HepG2 (cell line): ENCODE results near the gene XKR3. TPM values are rescaled to one million over a fixed set of nuclear protein-coding genes. Genes with fewer than 3 reads are reported as not detected.

ENCODE experiments used
- ATAC-seq: fragments of 200-7000 bp; cut with Tn5 transposase; 3 replicates; pipeline ENCODE4 v1.9.1; 2020; ENCODE audit warnings: mild to moderate bottlenecking, moderate library complexity
- BruUV-seq: library from RNA; stranded (reverse); fragments of 400-500 nt; replicated peaks from 2 replicates; lab custom pipeline; 2021; lab: Mats Ljungman, UMichigan
- CTCF ChIA-PET: fragments of 300-600 bp; formaldehyde crosslinking; extraction: SDS; loops from one replicate; lab custom pipeline; 2021; ENCODE audit warnings: low total read pairs, inconsistent platforms, low intra/inter-chr PET ratio; lab: Yijun Ruan, JAX
- POLR2A ChIA-PET: fragments of 350-600 bp; sonication (Branson Sonifier 250); formaldehyde crosslinking; loops from one replicate; lab custom pipeline; 2020; ENCODE audit warnings: antibody characterized with exemption, inconsistent platforms; lab: Yijun Ruan, JAX
- DNase-seq: peaks from one replicate; pipeline ENCODE4 v3.0.0-alpha.2; 2015; ENCODE audit warnings: low spot score
- FAIRE-seq: peaks from 3 replicates; lab custom pipeline; 2011; peaks lifted over from hg19 to GRCh38; lab: Jason Lieb, UNC
- H2AFZ ChIP-seq: one replicate; pipeline ENCODE4 v1.6.1; 2011; ENCODE audit warnings: low read length, inconsistent platforms
- H3K27ac ChIP-seq: fragments of 300-600 bp; 3 replicates; pipeline ENCODE4 v1.8.0; 2011; ENCODE audit warnings: mixed run types, mild to moderate bottlenecking, mixed read lengths, low read length, inconsistent platforms; ENCODE audit not compliant: insufficient read depth; ENCODE audit errors: extremely low read length
- H3K27me3 ChIP-seq, 2 experiments: fragments of 200-600 bp in 1 of 2; 2 replicates in 1 of 2; 3 replicates in 1 of 2; pipeline versions ENCODE4 v1.6.0 to v1.8.0; 2011; ENCODE audit warnings: low read length in 2 of 2, mild to moderate bottlenecking in 2 of 2, moderate library complexity in 2 of 2, inconsistent platforms in 1 of 2; ENCODE audit not compliant: insufficient read depth in 2 of 2, control insufficient read depth in 1 of 2
- H3K36me3 ChIP-seq, 2 experiments: fragments of 200-600 bp in 1 of 2; replicated peaks in 1 of 2; 2 replicates in 1 of 2; 3 replicates in 1 of 2; pipeline versions ENCODE4 v1.5.1 to v1.8.0; 2011; ENCODE audit warnings: low read length in 2 of 2, inconsistent platforms in 1 of 2; ENCODE audit not compliant: insufficient read depth in 2 of 2, control insufficient read depth in 1 of 2
- H3K4me1 ChIP-seq: 2 replicates; pipeline ENCODE4 v1.5.1; 2012; ENCODE audit warnings: low read length, inconsistent platforms; ENCODE audit not compliant: insufficient read depth
- H3K4me2 ChIP-seq: 2 replicates; pipeline ENCODE4 v1.6.0; 2011; ENCODE audit warnings: low read depth, low read length, inconsistent platforms
- H3K4me3 ChIP-seq, 3 experiments: fragments of 200-600 bp in 1 of 3; sonication (generic), shearing (Covaris generic) in 1 of 3; replicated peaks in 1 of 3; 2 replicates each; pipeline ENCODE4 v1.5.1; 2011 to 2016; ENCODE audit warnings: low read length in 3 of 3, inconsistent platforms in 2 of 3, low read depth in 2 of 3, mild to moderate bottlenecking in 2 of 3, control low read depth in 1 of 3, mixed read lengths in 1 of 3; ENCODE audit not compliant: insufficient read depth in 1 of 3
- H3K79me2 ChIP-seq: one replicate; pipeline ENCODE4 v1.6.1; 2011; ENCODE audit warnings: low read length, inconsistent platforms; ENCODE audit not compliant: insufficient read depth
- H3K9ac ChIP-seq: 2 replicates; pipeline ENCODE4 v1.6.0; 2011; ENCODE audit warnings: mild to moderate bottlenecking, low read depth, low read length, inconsistent platforms; ENCODE audit not compliant: insufficient read depth
- H3K9me3 ChIP-seq: 2 replicates; pipeline ENCODE4 v1.5.1; 2012; ENCODE audit warnings: mild to moderate bottlenecking, low read length
- H4K20me1 ChIP-seq: 2 replicates; pipeline ENCODE4 v1.6.0; 2011; ENCODE audit warnings: inconsistent platforms, mild to moderate bottlenecking, low read length, moderate library complexity; ENCODE audit not compliant: insufficient read depth
- AGO2 ChIP-seq: fragments of 200-400 bp; formaldehyde crosslinking; optimal IDR thresholded peaks from 2 replicates; pipeline ENCODE3; 2017; ENCODE audit warnings: mild to moderate bottlenecking, low read depth, low read length, moderate library complexity
- BCL6 ChIP-seq: IDR thresholded peaks from 2 replicates; pipeline ENCODE4 v1.6.1; 2016; ENCODE audit warnings: missing genetic modification reagents, missing compliant biosample characterization
- GABPB1 ChIP-seq: IDR thresholded peaks from 2 replicates; pipeline ENCODE4 v1.6.1; 2016; ENCODE audit warnings: mild to moderate bottlenecking, missing genetic modification reagents, moderate library complexity, missing compliant biosample characterization
- NFKBIZ ChIP-seq: IDR thresholded peaks from 2 replicates; pipeline ENCODE4 v1.6.1; 2018; ENCODE audit warnings: missing genetic modification reagents, missing compliant biosample characterization
- PAWR ChIP-seq: sonication (generic); formaldehyde crosslinking; IDR thresholded peaks from 2 replicates; pipeline ENCODE4 v1.4.0; 2020; ENCODE audit warnings: missing genetic modification reagents, mild to moderate bottlenecking, borderline replicate concordance
- SP4 ChIP-seq: sonication (generic); formaldehyde crosslinking; IDR thresholded peaks from 2 replicates; pipeline ENCODE4 v1.8.1; 2023; ENCODE audit warnings: mild to moderate bottlenecking, missing genetic modification reagents
- TEAD3 ChIP-seq: optimal IDR thresholded peaks from 2 replicates; pipeline ENCODE3; 2016; ENCODE audit warnings: borderline replicate concordance
- U2AF2 ChIP-seq: fragments of 200-400 bp; formaldehyde crosslinking; IDR thresholded peaks from 2 replicates; pipeline ENCODE4 v1.6.1; 2017; ENCODE audit warnings: low read depth, mild to moderate bottlenecking, low read length
- YEATS4 ChIP-seq: sonication (generic); formaldehyde crosslinking; IDR thresholded peaks from 2 replicates; pipeline ENCODE4 v1.4.0; 2020; ENCODE audit warnings: missing genetic modification reagents, borderline replicate concordance
- ZNF17 ChIP-seq: sonication (generic); formaldehyde crosslinking; IDR thresholded peaks from 2 replicates; pipeline ENCODE4 v1.5.0; 2020; ENCODE audit warnings: mild to moderate bottlenecking, missing genetic modification reagents
- ZNF460 ChIP-seq: sonication (generic); formaldehyde crosslinking; IDR thresholded peaks from 2 replicates; pipeline ENCODE4 v1.5.1; 2020; ENCODE audit warnings: missing genetic modification reagents, mild to moderate bottlenecking, borderline replicate concordance
- ZNF562 ChIP-seq: sonication (generic); formaldehyde crosslinking; IDR thresholded peaks from 2 replicates; pipeline ENCODE4 v1.8.0; 2022; ENCODE audit warnings: missing genetic modification reagents, borderline replicate concordance
- ZNF790 ChIP-seq: sonication (generic); formaldehyde crosslinking; IDR thresholded peaks from 2 replicates; pipeline ENCODE4 v1.8.0; 2022; ENCODE audit warnings: missing genetic modification reagents, mild to moderate bottlenecking, borderline replicate concordance
- WGBS: methylation state at CpG from one replicate; pipeline ENCODE4 v1.1.6; 2017; ENCODE audit warnings: low lambda C conversion rate; 5-methylcytosine and 5-hydroxymethylcytosine counted together
- in situ Hi-C: cut with HindIII; loops from 2 replicates; pipeline ENCODE4 v1.10.0; 2017; ENCODE audit warnings: low pct_unique_long_range_greater_than_20kb; ENCODE audit not compliant: extremely low pct_ligation_motif_present
- intact Hi-C: fragments of 100-400 bp; cut with micrococcal nuclease; formaldehyde crosslinking; loops from one replicate; pipeline ENCODE4 v1.10.0; 2022; ENCODE audit not compliant: unreplicated experiment
- polyA plus RNA-seq, 8 experiments: library from polyadenylated mRNA; depleted of rRNA in 3 of 8; stranded (reverse) in 7 of 8; unstranded in 1 of 8; fragments of >200 nt; fragmentation: Illumina TruSeq in 4 of 8; extraction: Trizol in 4 of 8; gene quantifications; 2 replicates each; pipeline versions ENCODE4 v1.2.1 to v1.2.3, GENCODE V29; 2011 to 2016; ENCODE audit warnings: low read depth in 4 of 8, missing spikeins in 1 of 8, mixed read lengths in 1 of 8; ENCODE audit not compliant: insufficient read depth in 1 of 8
- total RNA-seq, 5 experiments: library from RNA; depleted of rRNA; stranded (reverse); fragments of >200 nt; fragmentation: Illumina TruSeq; extraction: Trizol; gene quantifications; 2 replicates each; pipeline ENCODE4 v1.2.3, GENCODE V29; 2016; ENCODE audit warnings: low read depth in 1 of 5
- TF ChIP-seq, protein P1 (sequence below): sonication (generic); formaldehyde crosslinking; IDR thresholded peaks from 2 replicates; pipeline ENCODE4 v1.4.0; 2020; ENCODE audit warnings: missing genetic modification reagents, borderline replicate concordance
- TF ChIP-seq, protein P2 (sequence below): sonication (generic); formaldehyde crosslinking; IDR thresholded peaks from 2 replicates; pipeline ENCODE4 v1.4.0; 2020; ENCODE audit warnings: missing genetic modification reagents; ENCODE audit errors: not compliant biosample characterization
- TF ChIP-seq, protein P3 (sequence below): IDR thresholded peaks from 2 replicates; pipeline ENCODE4 v1.6.1; 2018; ENCODE audit warnings: missing genetic modification reagents

XKR3 gene
- total and polyA plus RNA-seq, 2 of the 13 experiments (the other 11 are each of a cell fraction or from before 2014, with no cell fraction given) = not detected

DNA sequence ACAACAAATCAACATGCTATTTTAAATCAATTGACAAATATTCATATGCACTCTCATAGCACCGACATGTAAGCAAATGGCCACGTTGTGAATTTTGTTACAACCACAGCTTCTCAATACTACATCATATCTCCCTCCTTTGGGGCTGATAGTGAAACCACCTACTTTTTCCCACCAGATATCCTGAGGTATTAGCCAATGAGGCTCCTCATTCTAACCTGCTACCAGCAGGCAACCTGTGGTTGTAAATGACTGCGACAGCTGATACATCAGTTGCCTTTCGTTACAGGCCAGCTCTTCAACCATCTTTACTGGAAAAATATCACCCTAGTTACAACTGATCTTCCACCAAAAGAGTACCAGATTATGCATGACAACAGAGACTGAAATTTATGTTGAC is 3.7 kb upstream of the XKR3 start (continued):
- TF ChIP-seq ZNF17 (CRISPR knock-in tag) = no peak
- no peak for TF ChIP-seq PAWR (CRISPR knock-in tag)

DNA sequence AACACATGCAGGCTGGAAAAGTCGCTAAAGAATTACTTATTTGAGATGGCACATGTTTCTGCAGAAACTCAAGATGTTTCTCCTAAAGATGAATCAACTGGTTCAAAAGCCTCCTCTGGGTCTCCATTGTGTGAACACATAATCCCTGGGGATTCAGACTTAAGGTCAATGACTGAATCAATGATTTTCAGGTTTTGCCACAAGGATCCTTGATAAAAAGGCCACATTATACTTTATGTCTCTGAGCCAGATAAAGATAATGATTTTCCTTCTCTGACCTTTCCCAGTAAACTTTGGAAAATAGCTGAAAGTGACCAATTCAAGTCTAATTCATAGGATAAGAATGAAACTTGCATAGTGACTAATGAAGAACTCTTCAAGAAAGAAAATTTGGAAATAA is 2.3 kb upstream of the XKR3 start:
- Histone ChIP-seq H3K4me1 (no peaks in the 10 kb centered on the region), H3K27ac (no peak overlapping the region), H3K9ac (no peak overlapping the region), H3K4me3 (no peak overlapping the region), H3K27me3 (no peaks in the 10 kb centered on the region), H3K4me2 (no peak overlapping the region), H4K20me1 (no peaks in the 10 kb centered on the region), H2AFZ (no peak overlapping the region), H3K36me3 (no peaks in the 10 kb centered on the region), H3K79me2 (no peaks in the 10 kb centered on the region), H3K9me3 (no peaks in the 10 kb centered on the region)
- TF ChIP-seq U2AF2 (no peak), SP4 (CRISPR knock-in tag) (no peak), NFKBIZ (CRISPR knock-in tag) (no peak), AGO2 (no peak), GABPB1 (CRISPR knock-in tag) (no peak), ZNF790 (CRISPR knock-in tag) (no peak), BCL6 (CRISPR knock-in tag) (no peak), YEATS4 (CRISPR knock-in tag) (no peak), ZNF562 (CRISPR knock-in tag) (no peak), TEAD3 (no peak), ZNF460 (CRISPR knock-in tag) (no peak)
- TF ChIP-seq, protein P1, sequence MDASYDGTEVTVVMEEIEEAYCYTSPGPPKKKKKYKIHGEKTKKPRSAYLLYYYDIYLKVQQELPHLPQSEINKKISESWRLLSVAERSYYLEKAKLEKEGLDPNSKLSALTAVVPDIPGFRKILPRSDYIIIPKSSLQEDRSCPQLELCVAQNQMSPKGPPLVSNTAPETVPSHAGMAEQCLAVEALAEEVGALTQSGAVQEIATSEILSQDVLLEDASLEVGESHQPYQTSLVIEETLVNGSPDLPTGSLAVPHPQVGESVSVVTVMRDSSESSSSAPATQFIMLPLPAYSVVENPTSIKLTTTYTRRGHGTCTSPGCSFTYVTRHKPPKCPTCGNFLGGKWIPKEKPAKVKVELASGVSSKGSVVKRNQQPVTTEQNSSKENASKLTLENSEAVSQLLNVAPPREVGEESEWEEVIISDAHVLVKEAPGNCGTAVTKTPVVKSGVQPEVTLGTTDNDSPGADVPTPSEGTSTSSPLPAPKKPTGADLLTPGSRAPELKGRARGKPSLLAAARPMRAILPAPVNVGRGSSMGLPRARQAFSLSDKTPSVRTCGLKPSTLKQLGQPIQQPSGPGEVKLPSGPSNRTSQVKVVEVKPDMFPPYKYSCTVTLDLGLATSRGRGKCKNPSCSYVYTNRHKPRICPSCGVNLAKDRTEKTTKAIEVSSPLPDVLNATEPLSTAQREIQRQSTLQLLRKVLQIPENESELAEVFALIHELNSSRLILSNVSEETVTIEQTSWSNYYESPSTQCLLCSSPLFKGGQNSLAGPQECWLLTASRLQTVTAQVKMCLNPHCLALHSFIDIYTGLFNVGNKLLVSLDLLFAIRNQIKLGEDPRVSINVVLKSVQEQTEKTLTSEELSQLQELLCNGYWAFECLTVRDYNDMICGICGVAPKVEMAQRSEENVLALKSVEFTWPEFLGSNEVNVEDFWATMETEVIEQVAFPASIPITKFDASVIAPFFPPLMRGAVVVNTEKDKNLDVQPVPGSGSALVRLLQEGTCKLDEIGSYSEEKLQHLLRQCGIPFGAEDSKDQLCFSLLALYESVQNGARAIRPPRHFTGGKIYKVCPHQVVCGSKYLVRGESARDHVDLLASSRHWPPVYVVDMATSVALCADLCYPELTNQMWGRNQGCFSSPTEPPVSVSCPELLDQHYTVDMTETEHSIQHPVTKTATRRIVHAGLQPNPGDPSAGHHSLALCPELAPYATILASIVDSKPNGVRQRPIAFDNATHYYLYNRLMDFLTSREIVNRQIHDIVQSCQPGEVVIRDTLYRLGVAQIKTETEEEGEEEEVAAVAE (CRISPR knock-in tag) = no peak
- TF ChIP-seq, protein P2, sequence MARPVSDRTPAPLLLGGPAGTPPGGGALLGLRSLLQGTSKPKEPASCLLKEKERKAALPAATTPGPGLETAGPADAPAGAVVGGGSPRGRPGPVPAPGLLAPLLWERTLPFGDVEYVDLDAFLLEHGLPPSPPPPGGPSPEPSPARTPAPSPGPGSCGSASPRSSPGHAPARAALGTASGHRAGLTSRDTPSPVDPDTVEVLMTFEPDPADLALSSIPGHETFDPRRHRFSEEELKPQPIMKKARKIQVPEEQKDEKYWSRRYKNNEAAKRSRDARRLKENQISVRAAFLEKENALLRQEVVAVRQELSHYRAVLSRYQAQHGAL (CRISPR knock-in tag) = no peak
- TF ChIP-seq, protein P3, sequence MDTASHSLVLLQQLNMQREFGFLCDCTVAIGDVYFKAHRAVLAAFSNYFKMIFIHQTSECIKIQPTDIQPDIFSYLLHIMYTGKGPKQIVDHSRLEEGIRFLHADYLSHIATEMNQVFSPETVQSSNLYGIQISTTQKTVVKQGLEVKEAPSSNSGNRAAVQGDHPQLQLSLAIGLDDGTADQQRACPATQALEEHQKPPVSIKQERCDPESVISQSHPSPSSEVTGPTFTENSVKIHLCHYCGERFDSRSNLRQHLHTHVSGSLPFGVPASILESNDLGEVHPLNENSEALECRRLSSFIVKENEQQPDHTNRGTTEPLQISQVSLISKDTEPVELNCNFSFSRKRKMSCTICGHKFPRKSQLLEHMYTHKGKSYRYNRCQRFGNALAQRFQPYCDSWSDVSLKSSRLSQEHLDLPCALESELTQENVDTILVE (CRISPR knock-in tag) = no peak
- intact Hi-C loops = no loop called here
- ChIA-PET CTCF (no interaction called here), POLR2A (no interaction called here)
- no TSS peak for BruUV-seq
- FAIRE-seq = no peak
- no peak for DNase-seq
- in situ Hi-C loops = no loop called here
- ATAC-seq = no peak
- WGBS = 0% methylated on average over 1 of the region's 1 CpG
